ENCODE data around the gene DIPK1C. TPM values are rescaled to one million over a fixed set of nuclear protein-coding genes. Genes with fewer than 3 reads are reported as not detected.
A peak's percentile ranks its signal among the peaks of the same experiment; 100 is the strongest.

Gene DIPK1C
- total RNA-seq (under 1 TPM in 2 of 7 donors, not detected in 5; 0.34 to 0.51 TPM), polyA plus RNA-seq (under 1 TPM in 2 of 3 donors, not detected in 1; 0.10 to 0.23 TPM)
- long read RNA-seq, donor 1, result 0 reads
- long read RNA-seq, donor 2, partial matches to known transcripts, result 0 of 1 reads
- long read RNA-seq, donor 2, other reads (novel, unspliced or antisense), result 0 of 1 reads

GRCh38 chr18:74457043-74457724, at the start of gene DIPK1C:
TSS of gene DIPK1C (minus strand) at chr18:74457308. CDS start at chr18:74457259, 49 bp downstream.
- whole genome bisulfite sequencing, 5 donors, result 2 to 4% (median 2%) methylated on average over 25 to 76 of the region's 76 CpGs
- Histone ChIP-seq H3K4me3 (peak within 1 kb of the TSS in 7 of 8 donors; percentile 23 to 63 (median 30)), H3K27me3 (replicated peaks in 1 of 7) (peaks cover 7 to 70% (median 35%) of the 10 kb centered on the region in 7 donors), H3K4me1 (peaks cover 6 to 24% (median 13%) of the 10 kb centered on the region in 6 donors), H3K9me3 (no peaks in the 10 kb centered on the region), H3K27ac (no peak within 1 kb of the TSS), H3K36me3 (no peaks in the 10 kb centered on the region)
- intact Hi-C loops (cut with DNase I; ENCODE audit: low total_unique reads), result no loop called here
- no peak for TF ChIP-seq POLR2AphosphoS5 (IDR thresholded peaks at IDR 0.05)
- TF ChIP-seq POLR2A (IDR thresholded peaks at IDR 0.05), result no peak
- TF ChIP-seq CTCF (IDR thresholded peaks at IDR 0.05 in 8 of 11, conservative IDR thresholded peaks at IDR 0.05 in 3 of 11), result no peak
- DNase-seq, result no peak

- Histone ChIP-seq H3K4me3 (no peak overlapping the region), H3K9me3 (no peaks in the 10 kb centered on the region), H3K27me3 (replicated peaks in 1 of 7) (no peaks in the 10 kb centered on the region), H3K4me1 (peaks cover 10 to 56% (median 45%) of the 10 kb centered on the region in 6 donors), H3K27ac (peak overlapping the region in 3 of 8 donors; percentile 6 to 37 (median 22)), H3K36me3 (peaks cover 0 to 100% (median 90%) of the 10 kb centered on the region in 6 donors)
- TF ChIP-seq POLR2AphosphoS5 (IDR thresholded peaks at IDR 0.05) (no peak), POLR2A (IDR thresholded peaks at IDR 0.05) (no peak), CTCF (IDR thresholded peaks at IDR 0.05 in 8 of 11, conservative IDR thresholded peaks at IDR 0.05 in 3 of 11) (no peak)
- 48 to 61% (median 49%) methylated on average over 11 of the region's 11 CpGs for WGBS, 5 donors
- no peak for DNase-seq
- intact Hi-C loops (cut with DNase I; ENCODE audit: low total_unique reads), result no loop called here
Measured at GRCh38 chr18:74506448-74507084, 49.5 kb upstream of the DIPK1C start.

GRCh38 chr18:74505776-74506175, 48.7 kb upstream of the DIPK1C start:
- Histone ChIP-seq H3K27me3 (replicated peaks in 1 of 7) (no peaks in the 10 kb centered on the region), H3K9me3 (no peaks in the 10 kb centered on the region), H3K4me3 (no peak overlapping the region), H3K4me1 (peaks cover 14 to 64% (median 53%) of the 10 kb centered on the region in 6 donors), H3K36me3 (peaks cover 0 to 100% (median 89%) of the 10 kb centered on the region in 6 donors), H3K27ac (peak overlapping the region in 1 of 8 donors; percentile 37)
- TF ChIP-seq POLR2AphosphoS5 (IDR thresholded peaks at IDR 0.05) (peak in 2 of 3 donors; percentile 43 to 57), CTCF (IDR thresholded peaks at IDR 0.05 in 8 of 11, conservative IDR thresholded peaks at IDR 0.05 in 3 of 11) (no peak), POLR2A (IDR thresholded peaks at IDR 0.05) (no peak)
- DNase-seq, result peak; percentile 75
- intact Hi-C loops (cut with DNase I; ENCODE audit: low total_unique reads), result no loop called here
- WGBS, 5 donors, result 79 to 91% (median 84%) methylated on average over 16 of the region's 16 CpGs

GRCh38 chr18:74503137-74503536, 46.0 kb upstream of the DIPK1C start:
- TF ChIP-seq POLR2A (IDR thresholded peaks at IDR 0.05) (no peak), POLR2AphosphoS5 (IDR thresholded peaks at IDR 0.05) (no peak), CTCF (IDR thresholded peaks at IDR 0.05 in 8 of 11, conservative IDR thresholded peaks at IDR 0.05 in 3 of 11) (no peak)
- no peak for DNase-seq
- peaks cover 0 to 74% (median 63%) of the 10 kb centered on the region in 6 donors for H3K36me3 ChIP-seq
- no peaks in the 10 kb centered on the region for H3K27me3 ChIP-seq (replicated peaks in 1 of 7)
- peak overlapping the region in 1 of 8 donors; percentile 14 for H3K27ac ChIP-seq
- H3K9me3 ChIP-seq, result no peaks in the 10 kb centered on the region
- H3K4me1 ChIP-seq, result peaks cover 21 to 90% (median 66%) of the 10 kb centered on the region in 6 donors
- intact Hi-C loops (cut with DNase I; ENCODE audit: low total_unique reads), result no loop called here
- H3K4me3 ChIP-seq, result no peak overlapping the region
- 65 to 84% (median 73%) methylated on average over 4 of the region's 4 CpGs for WGBS, 5 donors

All from spleen (tissue), 13 donors.